KMS-11 (cell line): Measurements from ENCODE around the gene THNSL1.

Experiments
- H2AFZ ChIP-seq: fragments of 200-600 bp; sonication (generic); 2 replicates; pipeline ENCODE4 v1.6.1; 2016; ENCODE audit warnings: antibody characterized with exemption, mixed run types, low read depth
- H3K27ac ChIP-seq: fragments of 200-600 bp; sonication (generic); 2 replicates; pipeline ENCODE4 v1.6.1; 2016; ENCODE audit warnings: mild to moderate bottlenecking, mixed run types
- H3K27me3 ChIP-seq: fragments of 200-600 bp; sonication (generic); 2 replicates; pipeline ENCODE4 v1.6.1; 2017; ENCODE audit warnings: mild to moderate bottlenecking, low read depth, mixed run types, moderate library complexity; ENCODE audit not compliant: insufficient read depth
- H3K36me3 ChIP-seq: fragments of 200-600 bp; sonication (generic); 2 replicates; pipeline ENCODE4 v1.6.1; 2017; ENCODE audit warnings: mild to moderate bottlenecking, mixed run types; ENCODE audit not compliant: insufficient read depth
- H3K4me1 ChIP-seq: fragments of 200-600 bp; sonication (generic); 2 replicates; pipeline ENCODE4 v1.6.1; 2016; ENCODE audit warnings: mild to moderate bottlenecking, low read depth, mixed run types; ENCODE audit not compliant: poor library complexity, severe bottlenecking
- H3K4me2 ChIP-seq: fragments of 200-600 bp; sonication (generic); 2 replicates; pipeline ENCODE4 v1.7.0; 2016; ENCODE audit warnings: mild to moderate bottlenecking, mixed run types
- H3K4me3 ChIP-seq: fragments of 200-600 bp; sonication (generic); IDR thresholded peaks from 2 replicates; pipeline ENCODE4 v1.6.1; 2017; ENCODE audit warnings: low read depth, low read length, mixed read lengths; ENCODE audit not compliant: insufficient read depth
- H3K79me2 ChIP-seq: fragments of 200-600 bp; sonication (generic); 2 replicates; pipeline ENCODE4 v1.6.1; 2016; ENCODE audit warnings: low read depth, mixed run types; ENCODE audit not compliant: insufficient read depth
- H3K9ac ChIP-seq: fragments of 200-600 bp; sonication (generic); 2 replicates; pipeline ENCODE4 v1.6.1; 2016; ENCODE audit warnings: mild to moderate bottlenecking, mixed run types
- H4K20me1 ChIP-seq: fragments of 200-600 bp; sonication (generic); 2 replicates; pipeline ENCODE4 v1.6.1; 2016; ENCODE audit warnings: mild to moderate bottlenecking, mixed run types; ENCODE audit not compliant: insufficient read depth
- TF ChIP-seq, protein P1 (sequence below): fragments of 200-600 bp; sonication (generic); conservative IDR thresholded peaks from 2 replicates; pipeline ENCODE4 v1.6.1; 2017; ENCODE audit warnings: low read depth, mild to moderate bottlenecking, antibody characterized with exemption, low read length, moderate library complexity, mixed read lengths

THNSL1 gene

DNA sequence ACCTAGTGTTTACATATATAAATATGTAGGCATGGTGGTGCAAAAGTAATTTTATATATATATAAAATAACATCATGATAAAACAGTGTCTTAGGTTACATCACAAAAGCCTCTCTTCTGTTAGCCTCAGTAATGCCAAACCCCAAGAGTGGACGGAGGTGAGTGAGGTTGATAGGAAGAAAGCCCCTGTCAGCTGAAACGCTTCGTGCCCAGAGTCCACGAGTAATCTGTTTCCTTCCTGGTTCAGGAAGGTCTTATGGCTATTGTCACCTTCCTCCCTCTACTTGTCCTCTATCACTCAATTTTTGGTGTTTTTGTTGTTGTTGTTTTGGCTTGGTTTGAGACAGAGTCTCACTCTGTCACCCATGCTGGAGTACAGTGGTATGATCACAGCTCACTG lies 41.5 kb downstream of the THNSL1 start:
- no peaks in the 10 kb centered on the region for H3K4me1 ChIP-seq
- H3K4me2 ChIP-seq, result no peak overlapping the region
- H4K20me1 ChIP-seq, result no peaks in the 10 kb centered on the region
- H3K36me3 ChIP-seq, result no peaks in the 10 kb centered on the region
- H3K9ac ChIP-seq, result no peak overlapping the region
- H3K27ac ChIP-seq, result no peak overlapping the region
- no peaks in the 10 kb centered on the region for H3K27me3 ChIP-seq
- H2AFZ ChIP-seq, result no peak overlapping the region
- no peak overlapping the region for H3K4me3 ChIP-seq
- no peaks in the 10 kb centered on the region for H3K79me2 ChIP-seq
- TF ChIP-seq, protein P1, sequence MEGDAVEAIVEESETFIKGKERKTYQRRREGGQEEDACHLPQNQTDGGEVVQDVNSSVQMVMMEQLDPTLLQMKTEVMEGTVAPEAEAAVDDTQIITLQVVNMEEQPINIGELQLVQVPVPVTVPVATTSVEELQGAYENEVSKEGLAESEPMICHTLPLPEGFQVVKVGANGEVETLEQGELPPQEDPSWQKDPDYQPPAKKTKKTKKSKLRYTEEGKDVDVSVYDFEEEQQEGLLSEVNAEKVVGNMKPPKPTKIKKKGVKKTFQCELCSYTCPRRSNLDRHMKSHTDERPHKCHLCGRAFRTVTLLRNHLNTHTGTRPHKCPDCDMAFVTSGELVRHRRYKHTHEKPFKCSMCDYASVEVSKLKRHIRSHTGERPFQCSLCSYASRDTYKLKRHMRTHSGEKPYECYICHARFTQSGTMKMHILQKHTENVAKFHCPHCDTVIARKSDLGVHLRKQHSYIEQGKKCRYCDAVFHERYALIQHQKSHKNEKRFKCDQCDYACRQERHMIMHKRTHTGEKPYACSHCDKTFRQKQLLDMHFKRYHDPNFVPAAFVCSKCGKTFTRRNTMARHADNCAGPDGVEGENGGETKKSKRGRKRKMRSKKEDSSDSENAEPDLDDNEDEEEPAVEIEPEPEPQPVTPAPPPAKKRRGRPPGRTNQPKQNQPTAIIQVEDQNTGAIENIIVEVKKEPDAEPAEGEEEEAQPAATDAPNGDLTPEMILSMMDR, result no peak

DNA sequence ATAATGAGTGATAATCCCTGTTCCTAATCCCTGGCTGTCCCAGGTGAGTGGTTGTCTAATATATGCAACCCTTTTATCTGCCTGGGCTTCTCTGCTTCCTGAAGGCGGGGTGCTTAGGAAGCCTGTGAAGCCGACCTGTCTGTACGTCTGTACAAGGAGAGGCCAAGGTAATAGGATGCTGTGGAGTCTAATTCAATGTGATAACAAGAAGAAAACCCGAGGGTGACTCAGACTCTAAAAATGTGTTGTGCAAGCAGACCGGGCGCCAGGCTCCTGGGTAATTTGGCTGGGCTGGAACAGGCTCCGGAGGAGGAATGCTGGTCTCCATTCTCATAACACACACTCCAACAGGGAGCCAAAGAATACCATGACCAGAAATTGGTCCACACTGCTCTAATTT lies 43.6 kb downstream of the THNSL1 start:
- Histone ChIP-seq H4K20me1 (no peaks in the 10 kb centered on the region), H2AFZ (no peak overlapping the region), H3K36me3 (no peaks in the 10 kb centered on the region), H3K27ac (no peak overlapping the region), H3K4me3 (no peak overlapping the region), H3K4me1 (no peaks in the 10 kb centered on the region), H3K27me3 (no peaks in the 10 kb centered on the region), H3K9ac (no peak overlapping the region), H3K79me2 (no peaks in the 10 kb centered on the region), H3K4me2 (no peak overlapping the region)
- TF ChIP-seq, protein P1, result no peak

DNA sequence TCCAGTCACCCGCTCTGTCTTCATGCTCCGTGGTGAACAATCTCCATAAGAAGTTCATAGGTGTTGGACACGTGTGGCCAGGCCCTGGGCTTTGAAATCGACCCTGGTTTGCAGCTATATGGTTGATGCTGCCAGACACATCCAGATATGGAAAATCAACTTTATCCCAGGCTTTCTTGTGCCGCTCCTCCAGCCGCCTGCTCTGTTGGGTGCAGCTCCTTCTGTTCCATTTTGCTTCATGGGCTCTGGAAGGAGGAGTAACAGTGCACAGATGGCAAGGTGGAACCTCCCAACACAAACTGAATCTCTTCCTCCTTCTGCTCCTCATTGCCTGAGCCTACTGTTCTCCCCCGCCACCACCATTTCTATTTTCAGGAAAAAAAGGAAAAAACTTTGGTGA lies 44.7 kb downstream of the THNSL1 start:
- no peak overlapping the region for H3K27ac ChIP-seq
- H3K4me2 ChIP-seq, result no peak overlapping the region

DNA sequence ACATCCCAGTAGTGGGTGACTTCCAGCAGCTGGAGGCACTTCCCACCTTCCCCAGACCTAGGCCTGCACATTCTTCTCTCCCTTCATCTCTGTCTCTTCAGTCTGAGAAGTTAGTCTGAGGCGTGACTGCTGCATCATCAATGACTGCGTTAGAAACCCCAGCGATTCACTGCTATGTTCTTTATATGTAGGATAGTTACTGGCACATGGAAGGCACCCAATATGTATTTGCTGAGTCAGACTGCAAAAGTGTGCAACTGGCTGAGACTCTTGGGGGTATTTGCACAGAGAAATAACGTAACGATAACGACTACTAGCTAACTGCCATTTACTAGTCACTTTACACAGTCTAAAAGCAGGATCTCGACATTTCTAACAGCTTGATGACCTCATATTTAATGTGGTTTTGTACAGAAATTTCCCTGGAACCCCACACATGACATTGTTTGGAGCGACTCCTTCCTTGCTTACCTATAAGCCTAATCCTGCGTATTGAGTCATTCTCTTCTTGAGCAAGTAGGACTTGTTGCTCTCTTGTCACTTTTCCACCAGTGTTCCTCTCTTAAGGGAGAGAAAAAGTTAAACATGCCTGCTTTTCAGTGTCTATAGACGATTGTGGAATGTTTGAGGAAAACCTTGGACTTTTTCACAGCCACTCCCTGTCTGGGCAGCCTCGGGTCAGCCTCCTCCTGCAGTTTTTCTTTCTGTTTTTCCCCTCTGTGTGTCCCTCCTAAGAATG lies 45.5 kb downstream of the THNSL1 start:
- TF ChIP-seq, protein P1, result no peak
- Histone ChIP-seq H3K36me3 (no peaks in the 10 kb centered on the region), H3K4me1 (no peaks in the 10 kb centered on the region), H2AFZ (no peak overlapping the region), H3K4me2 (no peak overlapping the region), H3K4me3 (no peak overlapping the region), H3K27me3 (no peaks in the 10 kb centered on the region), H3K79me2 (no peaks in the 10 kb centered on the region), H3K27ac (no peak overlapping the region), H4K20me1 (no peaks in the 10 kb centered on the region), H3K9ac (no peak overlapping the region)

More for the DNA sequence above, 44.7 kb downstream of the THNSL1 start:
- TF ChIP-seq, protein P1, result no peak
- Histone ChIP-seq H4K20me1 (no peaks in the 10 kb centered on the region), H3K27me3 (no peaks in the 10 kb centered on the region), H2AFZ (no peak overlapping the region), H3K36me3 (no peaks in the 10 kb centered on the region), H3K9ac (no peak overlapping the region), H3K4me3 (no peak overlapping the region), H3K4me1 (no peaks in the 10 kb centered on the region), H3K79me2 (no peaks in the 10 kb centered on the region)
